Erythroblast (primary cell): ENCODE results near the gene SPPL2B.
"Not testable (repeated sequence)": the region's sequence is repeated elsewhere in the genome, so short reads cannot be mapped to it uniquely, and the experiment has no call there.

Experiments
- DNase-seq, 2 experiments: peaks; one replicate each; lab custom pipeline; 2025; lab: John Stamatoyannopoulos, UW
- GATA1 ChIP-seq: IDR thresholded peaks from 2 replicates; pipeline ENCODE4 v1.6.1; 2011; ENCODE audit warnings: low read depth, mild to moderate bottlenecking, control low read depth, low read length, moderate library complexity
- POLR2A ChIP-seq: IDR thresholded peaks from 2 replicates; pipeline ENCODE4 v1.6.1; 2011; ENCODE audit warnings: mild to moderate bottlenecking, low read length

SPPL2B gene

GRCh38 chr19:2328401-2329148 is at the start of gene SPPL2B, which contains the start of gene LSM7:
Gene SPPL2B, plus strand, starts transcription at chr19:2328684. Its CDS starts 26 bp downstream, at chr19:2328710.
Gene LSM7, minus strand, starts transcription at chr19:2328586. Its CDS starts 20 bp downstream, at chr19:2328566.
- peak; percentile 94 to 97 for DNase-seq
- peak; percentile 86 for TF ChIP-seq POLR2A
- no peak for TF ChIP-seq GATA1

GRCh38 chr19:2280633-2281264 is 47.7 kb upstream of the SPPL2B start:
- TF ChIP-seq POLR2A (no peak), GATA1 (no peak)
- DNase-seq = no peak

- not testable (repeated sequence) for DNase-seq
Observed at GRCh38 chr19:2281265-2282061, 47.0 kb upstream of the SPPL2B start.

- TF ChIP-seq POLR2A (no peak), GATA1 (no peak)
- no peak for DNase-seq
Observed at GRCh38 chr19:2282062-2282861, 46.2 kb upstream of the SPPL2B start, which contains the start of gene PEAK3. Gene PEAK3, minus strand, starts transcription at chr19:2282175. Its CDS starts 1,244 bp downstream, at chr19:2280931.

GRCh38 chr19:2282862-2283237 is 45.6 kb upstream of the SPPL2B start:
- TF ChIP-seq POLR2A (no peak), GATA1 (no peak)
- DNase-seq = no peak

GRCh38 chr19:2283835-2284507 is 44.5 kb upstream of the SPPL2B start:
- TF ChIP-seq POLR2A = no peak
- TF ChIP-seq GATA1 = no peak
- no peak for DNase-seq

GRCh38 chr19:2286402-2287140 is 41.9 kb upstream of the SPPL2B start:
- TF ChIP-seq POLR2A (no peak), GATA1 (no peak)
- no peak for DNase-seq

GRCh38 chr19:2287585-2288337 is 40.7 kb upstream of the SPPL2B start:
- TF ChIP-seq POLR2A (no peak), GATA1 (no peak)

GRCh38 chr19:2288338-2288817 is 40.1 kb upstream of the SPPL2B start:
- DNase-seq = no peak
- TF ChIP-seq GATA1 (no peak), POLR2A (no peak)

More at GRCh38 chr19:2287585-2288337, 40.7 kb upstream of the SPPL2B start:
- DNase-seq = no peak

- no peak for DNase-seq
- TF ChIP-seq POLR2A (no peak), GATA1 (no peak)
Observed at GRCh38 chr19:2288818-2289713, 39.4 kb upstream of the SPPL2B start.
